Brain pericyte (primary cell): ENCODE data around the gene IL23A.

Source experiments
- DNase-seq: peaks from one replicate; pipeline ENCODE4 v3.0.0-alpha.2; 2012; ENCODE audit warnings: low read depth, low spot score

The IL23A gene

DNA sequence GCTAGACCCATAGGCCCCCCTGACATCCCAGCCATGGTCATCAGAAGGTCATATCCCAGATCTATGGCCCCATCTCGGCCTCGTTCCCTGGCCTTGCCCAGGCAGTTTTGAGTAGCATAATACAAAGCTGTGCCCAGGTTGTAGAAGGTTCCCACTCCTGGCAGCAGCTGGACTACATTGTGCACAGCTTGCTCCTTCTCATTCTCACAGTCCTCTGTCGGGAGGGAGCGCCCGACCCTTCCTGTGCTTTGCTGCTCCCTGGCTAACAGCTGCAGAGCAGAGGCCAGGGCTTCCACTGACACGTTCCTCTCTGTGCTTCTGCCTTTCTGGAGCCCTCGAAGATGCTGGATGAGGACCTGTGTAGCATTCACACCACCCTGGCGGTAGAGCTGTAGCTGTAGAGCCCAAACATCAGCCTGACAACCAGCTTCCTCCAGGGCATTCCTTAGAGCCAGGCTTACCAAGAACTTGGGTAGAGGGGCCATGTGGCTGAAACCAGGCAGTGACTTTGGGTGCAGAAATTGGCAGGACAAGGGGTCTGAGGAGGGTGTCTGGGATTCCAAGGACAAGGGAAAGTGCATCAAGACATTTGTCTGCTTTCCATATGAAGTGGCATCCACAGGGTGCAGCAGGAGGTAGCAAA is 22.9 kb downstream of the IL23A start:
- no peak for DNase-seq

DNA sequence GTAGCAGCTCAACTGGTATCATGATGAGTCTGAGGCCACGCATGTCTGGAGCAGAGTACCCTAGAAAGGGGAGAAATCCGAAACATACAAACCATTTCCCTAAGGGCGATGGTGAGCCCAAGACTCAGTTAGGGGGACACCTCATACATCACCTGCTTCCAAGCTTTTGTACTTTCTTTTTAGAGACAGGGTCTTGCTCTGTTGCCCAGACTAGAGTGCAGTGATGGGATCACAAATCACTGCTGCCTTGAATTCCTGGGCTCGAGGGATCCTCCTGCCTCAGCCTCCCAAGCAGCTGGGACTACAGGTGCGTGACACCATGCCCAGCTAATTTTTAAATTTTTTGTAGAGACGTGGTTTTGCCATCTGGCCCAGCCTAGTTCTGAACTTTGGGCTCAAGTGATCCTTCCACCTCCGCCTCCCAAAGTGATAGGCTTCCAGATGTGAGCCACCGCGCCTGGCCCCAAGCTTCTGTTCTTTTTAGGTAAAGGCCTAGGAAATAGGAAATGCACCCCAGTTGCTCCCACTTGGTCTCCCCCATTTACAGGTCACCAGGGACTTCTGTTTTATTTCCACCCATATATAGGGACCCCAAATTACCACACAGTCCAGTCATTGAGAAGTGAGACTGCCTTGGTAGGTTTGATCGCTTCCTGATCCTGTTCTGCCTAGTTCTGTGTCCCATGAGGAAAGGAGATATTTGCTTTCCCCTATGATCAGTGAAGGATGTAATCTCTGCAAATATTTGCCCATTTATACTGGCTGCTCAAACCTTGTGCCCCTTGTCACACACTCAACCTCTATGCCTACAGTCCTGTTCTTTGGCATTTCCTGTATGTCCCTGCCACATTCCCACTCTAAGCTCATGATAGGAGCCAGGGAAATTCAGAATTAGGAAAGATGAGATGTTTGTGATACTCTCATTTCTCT is 23.7 kb downstream of the IL23A start, which contains the start of gene APOF:
TSS of gene APOF (minus strand) at position 728 of the 930 bp plus-strand sequence. CDS start at position 616, 112 bp downstream.
- no peak for DNase-seq

DNA sequence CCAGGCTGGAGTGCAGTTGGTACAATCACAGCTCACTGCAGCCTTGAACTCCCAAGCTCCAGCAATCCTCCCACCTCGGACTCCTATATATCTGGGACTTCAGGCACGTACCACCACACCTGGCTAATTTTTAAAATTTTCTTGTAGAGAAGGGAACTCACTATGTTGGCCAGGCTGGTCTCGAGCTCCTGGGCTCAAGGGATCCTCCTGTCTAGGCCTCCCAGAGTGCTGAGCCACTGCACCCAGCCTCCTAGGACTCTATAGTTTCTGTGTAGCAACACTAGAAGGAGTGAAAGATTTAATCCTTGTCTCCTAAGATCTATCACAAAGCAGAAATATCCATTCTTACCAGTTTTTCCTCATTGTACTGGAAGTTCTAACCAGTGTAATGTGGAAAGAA is 28.3 kb downstream of the IL23A start:
- DNase-seq, result no peak

DNA sequence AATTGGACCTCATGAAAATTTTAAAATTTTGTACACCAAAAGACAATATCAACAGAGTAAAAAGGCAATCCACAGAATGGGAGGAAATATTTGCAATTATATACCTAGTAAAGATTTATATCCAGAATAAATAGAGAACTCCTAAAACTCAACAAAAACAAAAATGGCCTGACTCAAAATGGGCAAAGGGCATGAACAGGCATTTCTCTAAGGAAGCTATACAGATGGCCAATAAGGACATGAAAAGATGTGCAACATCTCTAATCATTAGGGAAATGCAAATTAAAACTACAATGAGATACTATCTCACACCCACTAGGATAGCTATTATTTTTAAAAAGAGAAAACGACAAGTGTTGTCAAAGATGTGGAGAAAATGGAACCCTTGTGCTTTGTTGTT is 34.8 kb downstream of the IL23A start:
- DNase-seq, result no peak

DNA sequence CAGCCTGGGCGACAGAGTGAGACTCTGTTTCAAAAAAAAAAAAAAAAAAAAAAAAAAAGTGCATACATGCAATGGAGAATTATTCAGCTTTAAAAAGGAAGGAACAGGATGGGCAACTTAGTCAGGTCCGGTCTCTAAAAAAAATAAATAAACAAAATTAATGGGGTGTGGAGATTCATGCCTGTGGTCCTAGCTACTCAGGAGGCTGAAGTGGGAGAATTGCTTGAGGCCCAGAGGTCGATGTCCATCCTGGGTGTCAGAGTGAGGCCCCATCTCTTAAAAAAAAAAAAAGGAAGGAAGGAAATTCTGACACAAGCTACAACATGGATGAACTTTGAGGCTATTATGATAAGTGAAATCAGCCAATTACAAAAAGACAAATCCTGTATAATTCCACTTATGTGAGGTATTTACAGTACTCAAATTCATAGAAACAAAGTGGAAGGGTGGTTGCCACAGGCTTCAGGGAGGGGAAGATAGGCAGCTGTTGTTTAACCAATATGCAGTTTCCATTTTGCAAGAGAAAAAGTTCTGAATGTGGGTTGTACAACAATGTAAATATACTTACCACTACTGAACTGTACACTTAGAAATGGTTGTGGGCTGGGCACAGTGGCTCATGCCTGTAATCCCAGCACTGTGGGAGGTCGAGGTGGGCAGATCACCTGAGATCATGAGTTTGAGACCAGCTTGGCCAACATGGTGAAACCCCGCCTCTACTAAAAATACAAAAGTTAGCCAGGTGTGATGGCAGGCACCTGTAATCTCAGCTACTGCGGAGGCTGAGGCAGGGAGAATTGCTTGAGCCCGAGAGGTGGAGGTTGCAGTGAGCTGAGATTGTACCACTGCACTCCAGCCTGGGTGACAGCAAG is 36.3 kb downstream of the IL23A start:
- DNase-seq, result no peak

DNA sequence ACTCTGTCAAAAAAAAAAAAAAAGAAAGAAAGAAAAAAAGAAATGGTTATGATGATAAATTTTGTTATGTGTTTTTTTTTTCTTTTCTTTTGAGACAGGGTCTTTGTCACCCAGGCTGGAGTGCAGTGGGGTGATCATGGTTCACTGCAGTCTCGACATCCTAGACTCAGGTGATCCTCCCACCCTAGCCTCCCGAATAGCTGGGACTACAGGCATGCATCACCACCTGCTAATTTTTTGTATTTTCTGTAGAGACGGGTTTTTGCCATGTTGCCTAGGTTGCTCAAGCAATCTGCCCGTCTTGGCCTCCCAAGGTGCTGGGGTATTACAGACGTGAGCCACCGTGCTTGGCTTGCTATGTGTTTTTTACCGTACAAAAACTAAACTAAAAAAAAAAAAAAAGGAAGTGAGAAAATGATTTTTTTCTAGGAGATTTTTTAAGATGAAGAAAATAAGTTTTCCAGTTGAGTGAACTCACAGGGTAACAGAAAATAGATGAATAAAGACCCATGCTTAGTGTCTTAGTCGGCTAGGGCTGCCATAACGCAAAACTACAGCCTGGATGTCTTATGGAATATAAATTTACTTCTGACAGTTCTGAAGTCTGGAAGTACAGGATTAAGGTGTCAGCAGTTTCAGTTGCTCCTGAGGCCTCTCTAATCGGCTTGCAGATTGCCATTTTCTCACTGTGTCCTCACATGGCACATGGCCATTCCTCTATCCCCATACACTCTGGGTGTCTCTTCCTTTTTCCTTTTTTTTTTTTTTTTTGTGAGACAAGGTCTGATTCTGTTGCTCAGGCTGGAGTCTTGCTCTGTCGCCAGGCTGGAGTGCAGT is 37.1 kb downstream of the IL23A start:
- no peak for DNase-seq

DNA sequence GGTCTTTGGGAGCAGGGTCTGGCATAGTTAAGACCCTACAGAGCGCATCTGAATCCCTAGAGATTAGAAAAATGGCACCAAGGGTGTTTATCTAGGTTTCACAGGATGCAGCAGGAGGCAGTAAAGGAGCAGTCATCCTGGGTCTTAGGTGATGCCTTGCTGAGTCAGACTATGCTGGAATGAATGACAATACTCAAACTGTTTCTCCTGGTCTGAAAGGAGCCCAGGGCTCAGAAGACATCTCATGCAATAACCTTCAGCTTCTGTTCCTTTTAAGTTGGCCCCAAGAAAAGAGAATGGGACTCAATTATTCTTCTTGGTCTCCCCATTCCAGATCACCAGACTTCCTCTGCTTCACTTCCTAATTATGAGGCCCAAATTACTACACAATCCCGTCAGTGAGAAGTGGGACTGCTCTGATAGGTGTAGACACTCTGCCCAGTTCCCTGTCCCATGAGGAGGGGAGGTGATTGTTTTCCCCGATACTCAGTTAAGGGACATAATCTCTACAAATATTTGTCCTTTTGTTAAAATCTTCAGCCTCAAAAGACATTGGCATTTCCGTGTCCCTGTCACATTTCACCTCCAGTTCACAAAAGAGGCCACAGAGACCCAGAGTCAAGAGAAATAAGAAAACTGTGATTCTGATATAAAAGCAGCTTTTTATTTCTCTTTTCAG is 38.8 kb downstream of the IL23A start:
- DNase-seq, result no peak

DNA sequence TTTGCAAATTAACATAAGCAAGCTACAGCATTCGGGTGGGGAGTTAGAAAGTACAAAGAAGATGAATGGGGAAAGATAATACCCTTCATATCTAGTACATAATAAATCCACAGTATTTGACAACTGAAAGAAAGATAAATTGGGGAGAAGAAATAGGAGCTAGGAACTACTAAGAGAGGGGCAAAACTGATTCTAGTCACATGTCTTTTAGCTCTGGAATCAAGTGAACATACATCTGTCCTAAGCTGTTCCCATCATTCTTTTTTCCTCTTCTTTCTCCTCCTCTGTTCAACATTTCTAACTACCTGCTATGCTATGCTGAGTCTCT is 39.3 kb downstream of the IL23A start:
- no peak for DNase-seq

DNA sequence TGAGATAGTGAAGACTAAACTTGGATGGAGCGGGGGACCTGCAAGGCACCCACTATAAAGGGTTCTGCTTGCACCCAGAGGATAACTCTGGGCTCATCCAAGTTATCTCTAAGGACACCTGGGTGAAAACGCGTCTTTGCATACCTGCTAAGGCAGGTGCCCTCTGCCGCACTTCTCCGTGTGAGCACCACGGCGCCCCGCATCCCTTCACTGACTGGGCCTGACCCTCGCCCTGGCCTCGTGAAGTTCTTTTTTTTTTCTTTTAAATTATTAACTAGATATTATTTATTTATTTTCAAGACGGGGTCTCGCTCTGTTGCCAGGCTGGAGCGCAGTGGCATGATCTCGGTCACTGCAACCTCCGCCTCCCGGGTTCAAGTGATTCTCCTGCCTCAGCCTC is 43.9 kb downstream of the IL23A start:
- DNase-seq, result no peak

DNA sequence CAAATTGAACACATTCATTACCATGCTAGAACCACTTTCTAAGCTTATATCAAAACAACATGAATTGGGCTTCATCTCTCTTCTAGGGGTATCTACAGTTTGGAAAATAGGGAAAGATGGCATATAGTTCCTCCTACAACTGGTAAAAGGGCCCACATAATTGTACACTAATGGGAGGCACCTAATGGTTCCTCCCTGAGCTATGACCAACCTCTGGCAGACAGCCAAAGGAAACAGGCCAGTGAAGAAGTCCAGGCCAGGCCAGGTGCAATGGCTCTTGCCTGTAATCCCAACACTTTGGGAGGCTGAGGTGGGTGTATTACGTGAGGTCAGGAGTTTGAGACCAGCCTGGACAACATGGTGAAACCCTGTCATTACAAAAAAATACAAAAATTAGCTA is 47.2 kb downstream of the IL23A start:
- DNase-seq, result no peak

DNA sequence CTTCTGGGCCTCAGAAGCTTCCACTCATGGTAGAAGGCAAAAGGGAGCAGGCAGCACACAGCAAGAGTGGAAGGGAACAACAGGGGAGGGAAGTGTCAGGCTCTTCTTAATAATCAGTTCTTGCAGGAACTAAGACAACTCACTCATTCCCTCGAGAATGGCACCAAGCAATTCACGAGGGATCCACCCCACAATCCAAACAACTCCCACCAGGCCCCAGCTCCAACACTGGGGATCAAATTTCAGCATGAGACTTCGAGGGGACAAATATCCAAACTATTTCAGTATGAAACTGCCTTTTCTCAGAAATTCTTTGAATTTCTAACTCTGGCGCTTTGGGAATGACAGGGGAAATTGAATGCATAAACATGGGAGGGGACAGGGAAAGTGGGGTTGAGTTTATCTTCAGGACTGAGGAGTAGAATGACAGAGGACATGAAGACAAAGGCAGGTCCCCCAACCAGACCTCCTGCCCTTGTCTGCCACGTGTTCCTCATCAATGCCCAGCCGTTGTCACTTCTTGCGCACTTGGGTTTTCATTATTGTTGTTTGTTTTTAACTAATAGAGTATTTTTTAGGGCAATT is 48.6 kb downstream of the IL23A start:
- peak; percentile 7 for DNase-seq

DNA sequence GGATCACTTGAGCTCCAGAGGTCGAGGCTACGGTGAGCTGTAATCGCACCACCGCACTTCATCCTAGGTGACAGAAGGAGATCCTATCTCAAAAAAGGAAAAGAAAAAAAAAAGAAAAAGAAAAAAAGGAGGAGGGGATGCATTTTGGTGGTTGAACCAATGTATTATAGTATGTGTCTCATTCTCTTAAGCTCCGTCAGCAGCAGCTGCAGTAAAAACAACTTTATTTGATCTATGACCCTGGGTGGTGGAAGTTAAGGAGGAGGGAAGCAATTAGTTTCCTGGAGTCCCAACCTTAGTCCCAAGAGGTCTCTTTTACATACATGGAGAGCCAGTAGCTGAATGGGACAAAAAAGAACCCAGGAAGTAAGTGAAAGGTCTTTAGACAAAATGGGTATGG is 50.7 kb downstream of the IL23A start:
- no peak for DNase-seq
